GM12872 (cell line): Measurements from ENCODE around the gene CMTM3.

ENCODE experiments used
- CTCF ChIP-seq: IDR thresholded peaks from 3 replicates; pipeline ENCODE4 v1.5.1; 2011; ENCODE audit warnings: low read depth, mild to moderate bottlenecking, low read length, moderate library complexity; ENCODE audit not compliant: insufficient read depth

Gene CMTM3

GRCh38 chr16:66596986-66597848 is 7.3 kb upstream of the CMTM3 start:
- no peak for TF ChIP-seq CTCF

- no peak for TF ChIP-seq CTCF
Measured at GRCh38 chr16:66598111-66598510, 6.4 kb upstream of the CMTM3 start.

- TF ChIP-seq CTCF: no peak
Measured at GRCh38 chr16:66599726-66600125, 4.8 kb upstream of the CMTM3 start.

GRCh38 chr16:66600477-66600876 is 4.0 kb upstream of the CMTM3 start:
- TF ChIP-seq CTCF: no peak

GRCh38 chr16:66601471-66601870 is 3.0 kb upstream of the CMTM3 start:
- no peak for TF ChIP-seq CTCF

- no peak for TF ChIP-seq CTCF
Measured at GRCh38 chr16:66603537-66604375, 748 bp upstream of the CMTM3 start.

- TF ChIP-seq CTCF: no peak
Measured at GRCh38 chr16:66605177-66605978, 874 bp downstream of the CMTM3 start.
